NAMALWA (cell line): Measurements from ENCODE around the gene P2RY2.
A peak's percentile ranks its signal among the peaks of the same experiment; 100 is the strongest.

Experiments
- DNase-seq: peaks from one replicate; pipeline ENCODE4 v3.0.0-alpha.2; 2015; ENCODE audit warnings: low spot score

P2RY2 gene

GRCh38 chr11:73244589-73245240 is 26.6 kb downstream of the P2RY2 start:
- DNase-seq = no peak

GRCh38 chr11:73245461-73245860 is 27.4 kb downstream of the P2RY2 start:
- no peak for DNase-seq

- no peak for DNase-seq
Measured at GRCh38 chr11:73246303-73246702, 28.2 kb downstream of the P2RY2 start.

- no peak for DNase-seq
Measured at GRCh38 chr11:73248526-73249185, 30.6 kb downstream of the P2RY2 start.

GRCh38 chr11:73249304-73249703 is 31.2 kb downstream of the P2RY2 start:
- DNase-seq = peak; percentile 24

- DNase-seq = no peak
Measured at GRCh38 chr11:73249853-73250783, 32.0 kb downstream of the P2RY2 start.

GRCh38 chr11:73252577-73253191 is 34.6 kb downstream of the P2RY2 start:
- DNase-seq = peak; percentile 58

GRCh38 chr11:73257342-73258103 is 39.4 kb downstream of the P2RY2 start:
- DNase-seq = no peak

GRCh38 chr11:73258104-73259035 is 40.3 kb downstream of the P2RY2 start:
- no peak for DNase-seq

- DNase-seq = no peak
Measured at GRCh38 chr11:73259406-73260126, 41.5 kb downstream of the P2RY2 start.

GRCh38 chr11:73260127-73260457 is 42.0 kb downstream of the P2RY2 start:
- no peak for DNase-seq

- DNase-seq = no peak
Measured at GRCh38 chr11:73262851-73263495, 44.9 kb downstream of the P2RY2 start.

- DNase-seq = no peak
Measured at GRCh38 chr11:73263640-73264039, 45.6 kb downstream of the P2RY2 start.

- DNase-seq = no peak
Measured at GRCh38 chr11:73265278-73265810, 47.3 kb downstream of the P2RY2 start.

GRCh38 chr11:73265853-73266645 is 48.0 kb downstream of the P2RY2 start:
- DNase-seq = no peak

GRCh38 chr11:73266646-73267020 is 48.6 kb downstream of the P2RY2 start:
- no peak for DNase-seq

GRCh38 chr11:73267122-73267846 is 49.2 kb downstream of the P2RY2 start:
- DNase-seq = no peak
